Measurements from ENCODE around the gene KLHL26.

DNA sequence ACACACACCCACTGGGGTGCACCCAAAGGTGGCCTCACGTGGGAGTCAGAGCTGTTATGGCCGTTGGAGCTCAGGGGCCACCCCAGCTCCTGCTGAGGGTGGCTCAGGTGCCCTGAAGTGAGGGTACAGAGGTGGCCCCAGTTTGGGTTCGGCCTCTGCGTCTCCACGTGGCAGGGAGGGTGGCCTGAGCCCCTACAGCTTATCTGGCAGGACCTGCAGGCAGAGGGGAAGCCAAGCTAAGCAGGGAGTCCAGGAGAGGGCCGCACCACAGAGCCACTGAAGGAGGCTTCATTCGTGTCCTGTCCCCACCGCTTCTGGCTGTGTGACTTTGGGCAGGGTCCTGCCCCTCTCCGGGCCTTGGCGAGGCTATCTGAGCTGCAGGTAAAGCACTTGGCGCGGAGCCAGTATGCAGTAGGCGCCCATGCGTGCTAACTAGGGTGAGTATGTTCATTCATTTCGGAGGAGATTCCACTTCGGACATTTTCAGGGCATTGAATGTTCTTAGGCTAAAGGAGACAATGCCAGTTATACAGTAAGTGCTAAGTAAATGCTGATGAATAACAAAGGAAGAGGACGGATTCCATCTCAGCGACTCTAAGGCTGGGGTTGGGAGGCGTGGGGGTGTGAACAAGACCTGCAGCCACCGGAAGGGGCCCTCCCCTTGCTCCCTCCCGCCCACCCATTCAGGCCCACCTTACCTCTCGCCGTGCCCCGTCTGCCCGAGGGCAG is 43.3 kb upstream of the KLHL26 start:
- TF ChIP-seq, protein P1, sequence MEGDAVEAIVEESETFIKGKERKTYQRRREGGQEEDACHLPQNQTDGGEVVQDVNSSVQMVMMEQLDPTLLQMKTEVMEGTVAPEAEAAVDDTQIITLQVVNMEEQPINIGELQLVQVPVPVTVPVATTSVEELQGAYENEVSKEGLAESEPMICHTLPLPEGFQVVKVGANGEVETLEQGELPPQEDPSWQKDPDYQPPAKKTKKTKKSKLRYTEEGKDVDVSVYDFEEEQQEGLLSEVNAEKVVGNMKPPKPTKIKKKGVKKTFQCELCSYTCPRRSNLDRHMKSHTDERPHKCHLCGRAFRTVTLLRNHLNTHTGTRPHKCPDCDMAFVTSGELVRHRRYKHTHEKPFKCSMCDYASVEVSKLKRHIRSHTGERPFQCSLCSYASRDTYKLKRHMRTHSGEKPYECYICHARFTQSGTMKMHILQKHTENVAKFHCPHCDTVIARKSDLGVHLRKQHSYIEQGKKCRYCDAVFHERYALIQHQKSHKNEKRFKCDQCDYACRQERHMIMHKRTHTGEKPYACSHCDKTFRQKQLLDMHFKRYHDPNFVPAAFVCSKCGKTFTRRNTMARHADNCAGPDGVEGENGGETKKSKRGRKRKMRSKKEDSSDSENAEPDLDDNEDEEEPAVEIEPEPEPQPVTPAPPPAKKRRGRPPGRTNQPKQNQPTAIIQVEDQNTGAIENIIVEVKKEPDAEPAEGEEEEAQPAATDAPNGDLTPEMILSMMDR (conservative IDR thresholded peaks at IDR 0.05 in 1 of 2, IDR thresholded peaks at IDR 0.05 in 1 of 2; ENCODE audit: extremely low read depth in 1 of 2, insufficient read depth in 1 of 2, low read depth in 1 of 2, low read length in 2 of 2), result no peak
- no peak for TF ChIP-seq EZH2 (IDR thresholded peaks at IDR 0.05; ENCODE audit: borderline replicate concordance, low read length)

All from mammary epithelial cell (primary cell).